Lower lobe of right lung (tissue), 2 donors: ENCODE measurements around the gene ADAM12. TPM values are rescaled to one million over a fixed set of nuclear protein-coding genes. Genes with fewer than 3 reads are reported as not detected.

Experiments
- ATAC-seq, 2 donors: fragments of 200-7000 bp; cut with Tn5 transposase; one replicate each; pipeline ENCODE4 v1.9.1; 2020 to 2022; ENCODE audit warnings: mild to moderate bottlenecking in 2 of 2, moderate library complexity in 2 of 2
- DNase-seq: peaks from one replicate; pipeline ENCODE4 v3.0.0-alpha.2; 2020
- H3K27ac ChIP-seq: fragments of 200-600 bp; one replicate; pipeline ENCODE4 v1.8.0; 2022
- H3K27me3 ChIP-seq: fragments of 200-600 bp; one replicate; pipeline ENCODE4 v1.8.0; 2022; ENCODE audit warnings: low read depth
- H3K36me3 ChIP-seq: fragments of 200-600 bp; one replicate; pipeline ENCODE4 v1.8.0; 2022; ENCODE audit warnings: mild to moderate bottlenecking
- H3K4me1 ChIP-seq: fragments of 200-600 bp; one replicate; pipeline ENCODE4 v1.8.0; 2022
- H3K4me3 ChIP-seq: fragments of 200-600 bp; one replicate; pipeline ENCODE4 v1.8.0; 2022; ENCODE audit warnings: mild to moderate bottlenecking
- H3K9me3 ChIP-seq: fragments of 200-600 bp; one replicate; pipeline ENCODE4 v1.8.0; 2022
- CTCF ChIP-seq: fragments of 200-600 bp; IDR thresholded peaks from one replicate; pipeline ENCODE4 v1.8.0; 2022; ENCODE audit warnings: antibody characterized with exemption, mild to moderate bottlenecking
- intact Hi-C: fragments of 100-400 bp; cut with DNase I; formaldehyde crosslinking; loops from one replicate; pipeline ENCODE4 v1.11.0; 2022
- total RNA-seq: library from RNA; stranded (reverse); fragmentation: NEBNext Ultra II Directional; extraction: Animal tissue kit (Norgen Biotek cat#: 25700); gene quantifications from one replicate; pipeline ENCODE4 v1.2.1, GENCODE V29; 2021
- donor health status: DM: no; HTN: yes; CAD: no; lungs with severe emphysema.

Gene ADAM12
- total RNA-seq, 1 donor from 2014 or later = 0.92 TPM

- Histone ChIP-seq H3K9me3 (no peaks in the 10 kb centered on the region), H3K4me1 (no peaks in the 10 kb centered on the region), H3K36me3 (no peaks in the 10 kb centered on the region), H3K27me3 (no peaks in the 10 kb centered on the region), H3K4me3 (no peak overlapping the region), H3K27ac (no peak overlapping the region)
- DNase-seq = no peak
- intact Hi-C loops = no loop called here
- no peak for TF ChIP-seq CTCF
- no peak for ATAC-seq
Measured at GRCh38 chr10:126314863-126315493, 73.3 kb downstream of the ADAM12 start.

GRCh38 chr10:126312167-126312566, 76.1 kb downstream of the ADAM12 start:
- TF ChIP-seq CTCF = no peak
- H3K36me3 ChIP-seq = no peaks in the 10 kb centered on the region
- no peaks in the 10 kb centered on the region for H3K4me1 ChIP-seq
- ATAC-seq = no peak
- intact Hi-C loops = no loop called here
- H3K9me3 ChIP-seq = no peaks in the 10 kb centered on the region
- no peak for DNase-seq
- no peaks in the 10 kb centered on the region for H3K27me3 ChIP-seq
- H3K27ac ChIP-seq = no peak overlapping the region
- no peak overlapping the region for H3K4me3 ChIP-seq

GRCh38 chr10:126309228-126309883, 78.9 kb downstream of the ADAM12 start:
- intact Hi-C loops = no loop called here
- H3K27me3 ChIP-seq = no peaks in the 10 kb centered on the region
- H3K9me3 ChIP-seq = peaks cover 4% of the 10 kb centered on the region
- no peak overlapping the region for H3K27ac ChIP-seq
- H3K36me3 ChIP-seq = no peaks in the 10 kb centered on the region
- no peak for ATAC-seq
- H3K4me3 ChIP-seq = no peak overlapping the region
- no peak for TF ChIP-seq CTCF
- DNase-seq = no peak
- H3K4me1 ChIP-seq = no peaks in the 10 kb centered on the region

GRCh38 chr10:126302826-126303665, 85.2 kb downstream of the ADAM12 start:
- Histone ChIP-seq H3K27me3 (no peaks in the 10 kb centered on the region), H3K27ac (no peak overlapping the region), H3K4me3 (no peak overlapping the region), H3K36me3 (no peaks in the 10 kb centered on the region), H3K4me1 (no peaks in the 10 kb centered on the region), H3K9me3 (peaks cover 7% of the 10 kb centered on the region)
- ATAC-seq (no peak), DNase-seq (no peak)
- intact Hi-C loops = no loop called here
- no peak for TF ChIP-seq CTCF

- ATAC-seq (no peak), DNase-seq (no peak)
- Histone ChIP-seq H3K4me3 (no peak overlapping the region), H3K27me3 (no peaks in the 10 kb centered on the region), H3K4me1 (no peaks in the 10 kb centered on the region), H3K9me3 (peaks cover 7% of the 10 kb centered on the region), H3K36me3 (no peaks in the 10 kb centered on the region), H3K27ac (no peak overlapping the region)
- no peak for TF ChIP-seq CTCF
- intact Hi-C loops = no loop called here
Measured at GRCh38 chr10:126302476-126302756, 85.9 kb downstream of the ADAM12 start.
